Measurements from ENCODE around the gene ANGPT4. TPM values are rescaled to one million over a fixed set of nuclear protein-coding genes. Genes with fewer than 3 reads are reported as not detected.
"Not testable (repeated sequence)": the region's sequence is repeated elsewhere in the genome, so short reads cannot be mapped to it uniquely, and the experiment has no call there.

Gene ANGPT4
- polyA plus RNA-seq, 1 experiment, result not detected

DNA sequence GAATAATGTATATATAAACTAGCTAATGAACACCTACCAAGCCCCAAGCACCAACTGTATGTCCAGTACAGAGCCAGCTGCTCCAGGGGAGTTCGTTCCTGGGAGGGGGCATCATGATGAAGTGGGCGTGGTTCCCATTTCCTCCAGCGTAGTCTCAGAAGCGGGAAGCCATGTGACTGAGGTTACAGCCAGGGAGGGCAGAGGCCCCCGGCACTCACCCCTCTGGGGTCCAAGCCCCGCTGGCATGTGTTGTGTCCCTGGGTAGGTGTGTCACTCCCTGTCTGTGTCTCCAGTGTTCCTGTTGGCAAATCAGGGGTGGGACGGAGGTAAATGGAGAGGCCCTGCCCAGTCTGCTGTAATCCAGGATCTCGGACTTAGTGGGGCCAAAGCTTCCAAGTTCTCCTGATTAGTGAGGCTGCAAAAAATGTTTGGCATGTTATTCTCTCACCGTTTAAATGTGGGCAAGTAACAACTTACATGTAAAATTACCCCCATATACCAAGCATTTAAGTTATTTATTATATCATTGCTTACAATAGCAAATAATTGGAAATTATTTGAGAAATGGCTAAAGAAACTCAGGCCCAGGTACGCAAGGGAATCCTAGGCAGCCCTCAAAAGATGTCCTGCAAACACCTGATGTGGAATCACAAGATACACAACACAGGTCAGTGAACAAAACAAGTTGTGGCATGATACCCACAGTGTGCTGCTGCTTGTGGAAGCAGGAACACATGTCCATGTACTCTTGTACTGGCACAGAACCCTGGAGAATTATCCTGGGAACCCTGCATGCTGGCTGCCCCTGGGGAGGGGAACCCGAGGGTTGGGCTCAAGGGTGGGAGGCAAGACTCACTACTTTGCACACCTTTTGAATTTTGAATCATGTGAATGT, 60.4 kb downstream of the ANGPT4 start:
- ChIA-PET CTCF (interaction anchor here (0.6 to 1.3 kb wide), 2 partner anchors 10 to 100 kb away, joined by 3 read pairs; no protein-coding TSS in a partner anchor), POLR2A (no interaction called here)
- TF ChIP-seq, protein P1, sequence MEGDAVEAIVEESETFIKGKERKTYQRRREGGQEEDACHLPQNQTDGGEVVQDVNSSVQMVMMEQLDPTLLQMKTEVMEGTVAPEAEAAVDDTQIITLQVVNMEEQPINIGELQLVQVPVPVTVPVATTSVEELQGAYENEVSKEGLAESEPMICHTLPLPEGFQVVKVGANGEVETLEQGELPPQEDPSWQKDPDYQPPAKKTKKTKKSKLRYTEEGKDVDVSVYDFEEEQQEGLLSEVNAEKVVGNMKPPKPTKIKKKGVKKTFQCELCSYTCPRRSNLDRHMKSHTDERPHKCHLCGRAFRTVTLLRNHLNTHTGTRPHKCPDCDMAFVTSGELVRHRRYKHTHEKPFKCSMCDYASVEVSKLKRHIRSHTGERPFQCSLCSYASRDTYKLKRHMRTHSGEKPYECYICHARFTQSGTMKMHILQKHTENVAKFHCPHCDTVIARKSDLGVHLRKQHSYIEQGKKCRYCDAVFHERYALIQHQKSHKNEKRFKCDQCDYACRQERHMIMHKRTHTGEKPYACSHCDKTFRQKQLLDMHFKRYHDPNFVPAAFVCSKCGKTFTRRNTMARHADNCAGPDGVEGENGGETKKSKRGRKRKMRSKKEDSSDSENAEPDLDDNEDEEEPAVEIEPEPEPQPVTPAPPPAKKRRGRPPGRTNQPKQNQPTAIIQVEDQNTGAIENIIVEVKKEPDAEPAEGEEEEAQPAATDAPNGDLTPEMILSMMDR (IDR thresholded peaks at IDR 0.05; ENCODE audit: insufficient read depth, low read depth, low read length), result no peak
- no peak overlapping the region for H3K4me3 ChIP-seq (ENCODE audit: low read depth, low read length)
- H3K36me3 ChIP-seq (ENCODE audit: control insufficient read depth, insufficient read depth, low read length), result no peaks in the 10 kb centered on the region
- DNase-seq (ENCODE audit: low read depth), result no peak
- H3K27me3 ChIP-seq (ENCODE audit: control insufficient read depth, insufficient read depth, low read length), result no peaks in the 10 kb centered on the region

GRCh38 chr20:854601-855000, 61.5 kb downstream of the ANGPT4 start:
- CTCF ChIA-PET, result interaction anchor here (0.9 to 1.3 kb wide), 2 partner anchors 11 to 101 kb away, joined by 3 to 5 read pairs; no protein-coding TSS in a partner anchor
- H3K4me3 ChIP-seq (ENCODE audit: low read depth, low read length), result no peak overlapping the region

GRCh38 chr20:853406-853996, 62.6 kb downstream of the ANGPT4 start:
- ChIA-PET POLR2A (interaction anchor here (0.6 kb wide), 1 partner anchor 11 kb away, joined by 3 read pairs; no protein-coding TSS in a partner anchor), CTCF (interaction anchor here (1.3 kb wide), 1 partner anchor 10 kb away, joined by 5 read pairs; no protein-coding TSS in a partner anchor)
- DNase-seq (ENCODE audit: low read depth), result no peak
- H3K4me3 ChIP-seq (ENCODE audit: low read depth, low read length), result no peak overlapping the region
- TF ChIP-seq, protein P1 (IDR thresholded peaks at IDR 0.05; ENCODE audit: insufficient read depth, low read depth, low read length), result no peak
- H3K27me3 ChIP-seq (ENCODE audit: control insufficient read depth, insufficient read depth, low read length), result no peaks in the 10 kb centered on the region
- no peaks in the 10 kb centered on the region for H3K36me3 ChIP-seq (ENCODE audit: control insufficient read depth, insufficient read depth, low read length)

More at GRCh38 chr20:854601-855000, 61.5 kb downstream of the ANGPT4 start:
- POLR2A ChIA-PET, result no interaction called here
- no peak for DNase-seq (ENCODE audit: low read depth)
- no peaks in the 10 kb centered on the region for H3K36me3 ChIP-seq (ENCODE audit: control insufficient read depth, insufficient read depth, low read length)
- H3K27me3 ChIP-seq (ENCODE audit: control insufficient read depth, insufficient read depth, low read length), result no peaks in the 10 kb centered on the region
- TF ChIP-seq, protein P1 (IDR thresholded peaks at IDR 0.05; ENCODE audit: insufficient read depth, low read depth, low read length), result no peak

GRCh38 chr20:848731-849130, 67.4 kb downstream of the ANGPT4 start:
- DNase-seq (ENCODE audit: low read depth); H3K27me3 ChIP-seq (ENCODE audit: control insufficient read depth, insufficient read depth, low read length); CTCF ChIA-PET; POLR2A ChIA-PET; H3K36me3 ChIP-seq (ENCODE audit: control insufficient read depth, insufficient read depth, low read length); H3K4me3 ChIP-seq (ENCODE audit: low read depth, low read length): not testable (repeated sequence)

GRCh38 chr20:848193-848592, 67.9 kb downstream of the ANGPT4 start:
- Histone ChIP-seq H3K27me3 (ENCODE audit: control insufficient read depth, insufficient read depth, low read length) (no peaks in the 10 kb centered on the region), H3K4me3 (ENCODE audit: low read depth, low read length) (no peak overlapping the region), H3K36me3 (ENCODE audit: control insufficient read depth, insufficient read depth, low read length) (no peaks in the 10 kb centered on the region; the same call in 1 of the 2 replicates)
- ChIA-PET POLR2A (no interaction called here), CTCF (no interaction called here)
- no peak for DNase-seq (ENCODE audit: low read depth)
- TF ChIP-seq, protein P1 (IDR thresholded peaks at IDR 0.05; ENCODE audit: insufficient read depth, low read depth, low read length), result no peak
